HS-27A (cell line): ENCODE results near the gene ZNF513.
"Not testable (repeated sequence)": the region's sequence is repeated elsewhere in the genome, so short reads cannot be mapped to it uniquely, and the experiment has no call there.

Source experiments
- DNase-seq: peaks from one replicate; pipeline ENCODE4 v3.0.0-alpha.2; 2012; ENCODE audit warnings: low read depth, missing footprints

The ZNF513 gene

GRCh38 chr2:27356056-27356381, 24.5 kb downstream of the ZNF513 start:
- DNase-seq, result no peak

- DNase-seq, result no peak
Measured at GRCh38 chr2:27354597-27354927, 26.0 kb downstream of the ZNF513 start.

DNA sequence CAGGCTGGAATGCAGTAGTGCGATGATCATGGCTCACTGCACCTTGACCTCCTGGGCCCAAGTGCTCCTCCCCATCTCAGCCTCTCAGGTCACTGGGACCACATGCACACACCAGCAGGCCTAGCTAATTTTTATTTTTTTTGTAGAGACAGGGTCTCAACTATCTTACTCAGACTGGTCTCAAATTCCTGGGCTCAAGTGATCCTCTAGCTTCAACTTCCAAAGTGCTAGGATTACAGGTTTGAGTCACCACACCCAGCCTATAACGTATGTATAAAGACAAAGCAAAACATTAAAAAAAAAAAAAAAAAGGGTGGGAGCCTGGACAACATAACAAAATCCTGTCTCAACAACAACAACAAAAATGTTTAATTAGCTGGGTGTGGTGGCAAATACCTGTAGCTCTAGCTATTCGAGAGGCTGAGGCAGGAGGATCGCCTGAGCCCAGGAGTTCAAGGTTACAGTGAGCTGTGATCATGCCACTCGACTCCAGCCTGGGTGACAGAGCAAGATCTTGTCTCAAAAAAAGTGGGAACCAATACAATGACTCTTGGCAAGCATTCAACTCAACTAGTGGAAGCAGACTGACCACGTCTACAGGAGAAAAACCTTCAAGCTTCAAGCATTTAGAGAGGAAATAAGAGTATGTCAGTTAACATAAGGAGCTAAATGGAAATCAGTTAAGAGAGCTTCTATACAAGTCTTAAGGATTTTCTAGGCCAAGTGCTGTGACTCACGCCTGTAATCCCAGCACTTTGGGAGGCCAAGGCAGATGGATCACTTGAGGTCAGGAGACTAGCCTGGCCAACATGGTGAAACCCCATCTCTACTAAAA, 26.6 kb downstream of the ZNF513 start:
- peak; percentile 11 for DNase-seq

- not testable (repeated sequence) for DNase-seq
Measured at GRCh38 chr2:27353386-27353761, 27.2 kb downstream of the ZNF513 start.

- DNase-seq, result no peak
Measured at GRCh38 chr2:27351802-27352598, 28.5 kb downstream of the ZNF513 start.

DNA sequence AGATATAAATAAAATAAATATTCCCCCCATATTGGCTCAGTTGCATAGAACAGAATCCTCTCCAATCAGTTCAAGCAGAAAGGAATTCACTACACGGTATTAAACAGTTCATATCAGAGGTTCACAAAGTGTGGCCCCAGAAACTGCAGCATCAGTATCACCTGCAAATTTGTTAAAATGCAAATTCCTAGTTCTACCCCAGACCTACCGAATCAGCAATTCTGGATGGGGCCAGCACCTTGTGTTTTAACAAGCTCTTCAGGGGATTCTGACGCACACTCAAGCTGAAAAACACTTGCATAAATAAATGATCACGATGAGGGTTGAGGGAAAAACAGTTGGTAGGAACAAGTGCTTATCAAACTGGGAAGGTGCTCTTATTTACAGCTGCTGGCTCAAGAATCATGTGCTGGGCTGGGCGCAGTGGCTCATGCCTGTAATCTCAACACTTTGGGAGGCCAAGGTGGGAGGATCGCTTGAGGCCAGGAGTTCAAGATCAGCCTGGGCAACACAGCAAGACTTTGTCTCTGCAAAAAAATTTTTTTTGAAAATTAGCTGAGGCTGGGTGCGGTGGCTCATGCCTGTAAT, 30.3 kb downstream of the ZNF513 start:
- DNase-seq, result no peak

DNA sequence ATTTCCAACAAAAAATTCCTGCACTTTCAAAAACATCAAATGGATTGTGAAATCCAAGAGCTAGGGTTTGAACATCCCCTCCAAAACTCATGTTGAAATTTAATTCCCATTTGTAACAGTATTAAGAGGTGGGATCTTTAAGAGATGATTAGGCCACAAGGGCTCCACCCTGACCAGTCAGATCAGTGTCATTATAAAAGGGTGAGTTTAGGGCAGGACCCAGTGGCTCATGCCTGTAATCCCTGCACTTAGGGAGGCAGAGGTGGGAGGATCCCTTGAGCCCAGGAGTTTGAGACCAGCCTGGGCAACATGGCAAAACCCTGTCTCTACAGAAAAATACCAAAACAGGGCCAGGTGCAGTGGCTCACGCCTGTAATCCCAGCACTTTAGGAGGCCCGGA, 32.9 kb downstream of the ZNF513 start:
- no peak for DNase-seq

DNA sequence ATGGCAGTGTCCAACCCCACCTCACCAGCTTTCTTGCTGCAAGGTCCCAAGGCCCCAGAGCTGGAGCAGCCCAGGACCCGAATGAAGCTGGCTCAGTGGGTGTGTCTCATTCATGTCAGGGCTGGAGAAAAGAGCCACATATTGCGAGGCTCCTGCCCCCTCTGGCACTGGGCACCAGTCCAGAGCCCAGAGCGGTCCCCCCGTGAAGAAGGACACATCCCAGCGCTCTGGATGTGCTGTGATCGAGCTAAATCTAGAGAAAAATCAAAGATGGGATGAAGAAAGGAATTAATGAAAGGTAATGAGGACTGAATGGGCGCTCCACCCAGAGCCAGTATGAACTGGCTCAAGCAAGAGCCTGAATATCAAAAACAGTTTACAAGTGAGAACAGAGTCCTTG, 44.4 kb downstream of the ZNF513 start:
- DNase-seq, result no peak

DNA sequence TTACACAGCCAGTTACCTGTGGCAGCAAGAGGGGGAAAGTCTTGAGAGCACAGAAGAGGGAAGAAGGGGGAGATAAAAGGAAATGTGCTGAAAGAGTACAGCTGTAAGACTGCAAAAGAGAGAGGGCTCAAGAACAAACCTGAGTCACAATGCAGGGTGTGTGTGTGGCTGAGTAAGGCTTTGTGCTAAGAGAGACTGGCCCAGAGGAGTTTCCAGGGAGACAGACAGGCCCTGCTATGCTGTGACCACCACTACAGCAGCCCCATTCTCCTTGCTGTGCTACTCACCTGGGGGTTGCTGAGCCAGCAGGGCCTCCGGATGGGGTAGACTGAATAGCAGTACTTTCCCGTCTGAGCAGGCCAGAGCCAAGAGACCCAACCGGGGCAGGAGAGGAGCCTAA, 45.2 kb downstream of the ZNF513 start:
- DNase-seq, result no peak
